GM12878 (cell line): ENCODE data around the gene ZC3H12D. TPM values are rescaled to one million over a fixed set of nuclear protein-coding genes. Genes with fewer than 3 reads are reported as not detected.

Experiments
- ATAC-seq: fragments of 200-7000 bp; cut with Tn5 transposase; 3 replicates; pipeline ENCODE4 v1.9.1; 2020; ENCODE audit warnings: mild to moderate bottlenecking, moderate library complexity
- BruUV-seq: library from RNA; stranded (reverse); fragments of 400-500 nt; replicated peaks from 2 replicates; lab custom pipeline; 2021; lab: Mats Ljungman, UMichigan
- CTCF ChIA-PET: fragments of 300-600 bp; sonication (Branson Sonifier 250); formaldehyde crosslinking; extraction: SDS; loops from one replicate; lab custom pipeline; 2021; ENCODE audit warnings: inconsistent platforms; lab: Yijun Ruan, JAX
- POLR2A ChIA-PET: fragments of 350-600 bp; formaldehyde crosslinking; extraction: SDS; loops from one replicate; lab custom pipeline; 2021; ENCODE audit warnings: inconsistent platforms; lab: Charles Lee
- RAD21 ChIA-PET: fragments of 300-600 bp; sonication (Branson Sonifier 250); formaldehyde crosslinking; loops from one replicate; lab custom pipeline; 2023; ENCODE audit warnings: antibody characterized with exemption; ENCODE audit not compliant: unreplicated experiment; lab: Charles Lee
- SMC1A ChIA-PET: fragments of 300-600 bp; sonication (Branson Sonifier 250); formaldehyde crosslinking; loops from one replicate; lab custom pipeline; 2023; ENCODE audit not compliant: unreplicated experiment, uncharacterized antibody; lab: Charles Lee
- DNase-seq: peaks from one replicate; pipeline ENCODE4 v3.0.0-alpha.2; 2011; ENCODE audit warnings: low read depth, low spot score
- FAIRE-seq: peaks from 3 replicates; lab custom pipeline; 2011; peaks lifted over from hg19 to GRCh38; lab: Jason Lieb, UNC
- H2AFZ ChIP-seq: 2 replicates; pipeline ENCODE4 v1.6.0; 2011; ENCODE audit warnings: low read depth, low read length, control low read depth; ENCODE audit not compliant: control insufficient read depth
- H3K27ac ChIP-seq: 2 replicates; pipeline ENCODE4 v1.5.1; 2011; ENCODE audit warnings: control low read depth; ENCODE audit not compliant: control insufficient read depth, insufficient read depth
- H3K27me3 ChIP-seq, 2 experiments: replicated peaks in 1 of 2; 2 replicates each; pipeline versions ENCODE4 v1.6.0 to v1.6.1; 2011; ENCODE audit warnings: low read length in 1 of 2; ENCODE audit not compliant: control insufficient read depth in 2 of 2, insufficient read depth in 2 of 2
- H3K36me3 ChIP-seq, 2 experiments: 2 replicates each; pipeline ENCODE4 v1.5.1; 2011; ENCODE audit warnings: low read length in 1 of 2; ENCODE audit not compliant: control insufficient read depth in 2 of 2, insufficient read depth in 2 of 2
- H3K4me1 ChIP-seq: 2 replicates; pipeline ENCODE4 v1.6.1; 2011; ENCODE audit warnings: mild to moderate bottlenecking, low read length, moderate library complexity, mixed read lengths; ENCODE audit not compliant: control insufficient read depth, insufficient read depth
- H3K4me2 ChIP-seq: 2 replicates; pipeline ENCODE4 v1.6.0; 2011; ENCODE audit warnings: control low read depth; ENCODE audit not compliant: control insufficient read depth, insufficient read depth
- H3K4me3 ChIP-seq: fragments of 200-600 bp; sonication (generic); 2 replicates; pipeline ENCODE4 v1.5.1; 2016
- H3K79me2 ChIP-seq: 2 replicates; pipeline ENCODE4 v1.6.0; 2011; ENCODE audit warnings: low read length; ENCODE audit not compliant: control insufficient read depth, insufficient read depth
- H3K9ac ChIP-seq: 2 replicates; pipeline ENCODE4 v1.8.0; 2011; ENCODE audit warnings: low read length, control low read depth, mixed read lengths; ENCODE audit not compliant: control insufficient read depth, insufficient read depth
- H3K9me3 ChIP-seq: replicated peaks from 3 replicates; pipeline ENCODE4 v1.5.1; 2011; ENCODE audit warnings: mild to moderate bottlenecking, low read length; ENCODE audit not compliant: control insufficient read depth, insufficient read depth
- H4K20me1 ChIP-seq: 2 replicates; pipeline ENCODE4 v1.6.0; 2011; ENCODE audit not compliant: control insufficient read depth, insufficient read depth
- ATF2 ChIP-seq: IDR thresholded peaks from 2 replicates; pipeline ENCODE4 v1.6.1; 2012; ENCODE audit warnings: low read length, inconsistent platforms
- BMI1 ChIP-seq: fragments of 450-650 bp; IDR thresholded peaks from 2 replicates; pipeline ENCODE4 v1.6.1; 2016; ENCODE audit warnings: mild to moderate bottlenecking, moderate library complexity, borderline replicate concordance
- CUX1 ChIP-seq: IDR thresholded peaks from 2 replicates; pipeline ENCODE4 v1.6.1; 2012; ENCODE audit warnings: improper control_type of control experiment, low read depth, low read length; ENCODE audit not compliant: insufficient replicate concordance
- ELK1 ChIP-seq: IDR thresholded peaks from 2 replicates; pipeline ENCODE4 v1.6.1; 2012; ENCODE audit warnings: low read depth, low read length, improper control_type of control experiment
- KAT2A ChIP-seq: conservative IDR thresholded peaks from 2 replicates; pipeline ENCODE4 v1.6.1; 2011; ENCODE audit warnings: low read depth, low read length; ENCODE audit not compliant: control insufficient read depth
- MEF2B ChIP-seq: fragments of 450-650 bp; IDR thresholded peaks from 2 replicates; pipeline ENCODE4 v1.6.1; 2018; ENCODE audit warnings: mild to moderate bottlenecking, moderate library complexity; ENCODE audit not compliant: partially characterized antibody, poor library complexity, severe bottlenecking
- POLR2A ChIP-seq: IDR thresholded peaks from 2 replicates; pipeline ENCODE4 v1.6.1; 2011; ENCODE audit warnings: low read depth, mild to moderate bottlenecking, low read length
- SKIL ChIP-seq: fragments of 450-650 bp; IDR thresholded peaks from 2 replicates; pipeline ENCODE4 v1.6.1; 2017; ENCODE audit warnings: mild to moderate bottlenecking, low read depth, inconsistent platforms; ENCODE audit not compliant: poor library complexity, severe bottlenecking
- SMAD1 ChIP-seq: fragments of 450-650 bp; IDR thresholded peaks from 2 replicates; pipeline ENCODE4 v1.6.1; 2018; ENCODE audit warnings: mild to moderate bottlenecking, low read depth; ENCODE audit not compliant: partially characterized antibody
- SMC3 ChIP-seq: IDR thresholded peaks from 2 replicates; pipeline ENCODE4 v1.6.1; 2011; ENCODE audit warnings: low read length, improper control_type of control experiment, borderline replicate concordance
- SREBF2 ChIP-seq: IDR thresholded peaks from 2 replicates; pipeline ENCODE4 v1.6.1; 2012; ENCODE audit warnings: mild to moderate bottlenecking, low read length
- SRF ChIP-seq, 2 experiments: IDR thresholded peaks; 2 replicates each; pipeline ENCODE4 v1.6.1; 2011; ENCODE audit warnings: low read depth in 2 of 2, low read length in 2 of 2, mild to moderate bottlenecking in 1 of 2, moderate library complexity in 1 of 2
- ZNF384 ChIP-seq: IDR thresholded peaks from 2 replicates; pipeline ENCODE4 v1.6.1; 2012; ENCODE audit warnings: low read depth, mild to moderate bottlenecking, low read length, improper control_type of control experiment, borderline replicate concordance
- WGBS: methylation state at CpG from one replicate; pipeline ENCODE4 v1.1.6; 2016; ENCODE audit warnings: low lambda C conversion rate; ENCODE audit not compliant: insufficient replicate concordance, insufficient coverage; ENCODE audit errors: missing lambda C conversion rate; 5-methylcytosine and 5-hydroxymethylcytosine counted together
- in situ Hi-C: fragments of 300-500 bp; cut with MboI; formaldehyde crosslinking; loops from 9 replicates; pipeline ENCODE4 v1.14.3; 2018; ENCODE audit warnings: mixed read lengths
- intact Hi-C: fragments of 100-400 bp; cut with micrococcal nuclease; formaldehyde crosslinking; loops from one replicate; pipeline ENCODE4 v1.14.2; 2022; ENCODE audit not compliant: unreplicated experiment
- polyA plus RNA-seq, 11 experiments: library from polyadenylated mRNA; depleted of rRNA in 4 of 11; unstranded in 6 of 11; stranded (reverse) in 5 of 11; fragments of >200 nt; fragmentation: Nextera tagmentation in 4 of 11; fragmentation: Illumina TruSeq in 1 of 11; extraction: Ambion mirVana in 4 of 11; extraction: Trizol in 1 of 11; gene quantifications; 1 replicate in 1 of 11; 2 replicates in 10 of 11; pipeline versions ENCODE4 v1.2.1 to v1.2.3, GENCODE V29; 2011 to 2016; ENCODE audit warnings: inconsistent platforms in 2 of 11, missing spikeins in 2 of 11, low read depth in 1 of 11
- total RNA-seq, 4 experiments: library from RNA; depleted of rRNA in 3 of 4; stranded (reverse); fragments of >200 nt in 3 of 4; fragmentation: Illumina TruSeq in 1 of 4; extraction: Trizol in 1 of 4; gene quantifications; 2 replicates each; pipeline versions ENCODE4 v1.2.1 to v1.2.3, GENCODE V29; 2013 to 2021

ZC3H12D gene
- total and polyA plus RNA-seq, 10 of the 15 experiments (the other 5 are each of a cell fraction or from before 2014, with no cell fraction given): 1.4 to 29.7 (median 8.8) TPM

DNA sequence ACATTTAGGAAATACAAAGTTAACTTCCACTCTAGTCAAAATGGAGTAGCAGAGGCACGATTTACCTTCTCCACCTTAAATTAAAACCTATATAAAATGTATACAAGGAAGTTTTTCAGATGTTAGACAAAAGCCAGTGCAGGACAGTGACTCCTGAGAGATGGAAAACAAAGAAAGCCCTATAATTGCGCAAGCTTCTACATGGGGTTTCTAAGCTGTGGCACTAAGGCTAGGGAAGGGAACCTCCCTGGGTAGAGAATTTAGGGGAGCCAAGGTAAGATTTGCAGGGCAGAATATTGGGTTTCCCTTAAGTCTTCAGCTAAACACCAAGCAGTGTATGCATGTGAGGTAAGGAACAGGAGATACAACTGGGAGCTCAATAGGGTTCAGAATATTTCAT, 18.5 kb upstream of the ZC3H12D start (continued):
- no peak for TF ChIP-seq SRF (IDR thresholded peaks at IDR 0.05; ENCODE audit: low read depth in 2 of 2, low read length in 2 of 2)
- TF ChIP-seq SKIL: no peak
- no peak for TF ChIP-seq CUX1

GRCh38 chr6:149501768-149502167, 17.0 kb upstream of the ZC3H12D start:
- no peak for DNase-seq
- H3K79me2 ChIP-seq: no peaks in the 10 kb centered on the region
- ChIA-PET SMC1A (interaction anchor here (1.1 to 7.6 kb wide), 2 partner anchors 15 to 22 kb away, joined by 3 to 61 read pairs; no protein-coding TSS in a partner anchor), POLR2A (no interaction called here), RAD21 (no interaction called here), CTCF (interaction anchor here (1.9 to 2.5 kb wide), 2 partner anchors 12 to 28 kb away, joined by 9 to 11 read pairs; no protein-coding TSS in a partner anchor)
- no peak overlapping the region for H3K4me2 ChIP-seq
- intact Hi-C loops (no loop called here), in situ Hi-C loops (no loop called here)
- peaks cover 6% of the 10 kb centered on the region for H3K4me1 ChIP-seq
- no peaks in the 10 kb centered on the region for H4K20me1 ChIP-seq
- H3K9me3 ChIP-seq: no peaks in the 10 kb centered on the region
- H3K36me3 ChIP-seq: peaks cover 0 to 1% of the 10 kb centered on the region in 2 experiments; a peak in 2 of 4 replicates
- no peak overlapping the region for H3K9ac ChIP-seq
- WGBS: 97% methylated on average over 3 of the region's 3 CpGs
- H3K27ac ChIP-seq: no peak overlapping the region
- H3K4me3 ChIP-seq: no peak overlapping the region
- BruUV-seq: no TSS peak
- no peak overlapping the region for H2AFZ ChIP-seq
- no peak for FAIRE-seq
- no peaks in the 10 kb centered on the region for H3K27me3 ChIP-seq
- ATAC-seq: no peak
- TF ChIP-seq SMC3 (no peak), SMAD1 (no peak), ZNF384 (no peak), SREBF2 (no peak), ELK1 (no peak), KAT2A (no peak), BMI1 (no peak), MEF2B (no peak), ATF2 (no peak), POLR2A (no peak)
